Measurements from ENCODE around the gene C5orf47.

The C5orf47 gene

GRCh38 chr5:173970878-173971650 is 17.9 kb upstream of the C5orf47 start:
- DNase-seq: no peak

GRCh38 chr5:173971681-173972345 is 17.2 kb upstream of the C5orf47 start:
- DNase-seq: no peak

GRCh38 chr5:173972607-173972924 is 16.4 kb upstream of the C5orf47 start:
- DNase-seq: no peak

GRCh38 chr5:173972925-173973615 is 15.9 kb upstream of the C5orf47 start:
- DNase-seq: peak; percentile 33

GRCh38 chr5:173973616-173973969 is 15.4 kb upstream of the C5orf47 start:
- DNase-seq: no peak

GRCh38 chr5:173974688-173975239 is 14.2 kb upstream of the C5orf47 start:
- no peak for DNase-seq

GRCh38 chr5:173981185-173981761 is 7.7 kb upstream of the C5orf47 start:
- DNase-seq: no peak

- no peak for DNase-seq
Observed at GRCh38 chr5:173984218-173984617, 4.8 kb upstream of the C5orf47 start.

GRCh38 chr5:173989432-173990082 is 587 bp downstream of the C5orf47 start:
- DNase-seq: no peak

GRCh38 chr5:173997331-173997730 is 8.4 kb downstream of the C5orf47 start:
- no peak for DNase-seq

- no peak for DNase-seq
Observed at GRCh38 chr5:173998531-173998930, 9.6 kb downstream of the C5orf47 start.

- no peak for DNase-seq
Observed at GRCh38 chr5:174000076-174000475, 11.1 kb downstream of the C5orf47 start.

- DNase-seq: no peak
Observed at GRCh38 chr5:174003795-174004194, 14.8 kb downstream of the C5orf47 start.

- no peak for DNase-seq
Observed at GRCh38 chr5:174008922-174009321, 20.0 kb downstream of the C5orf47 start.

- no peak for DNase-seq
Observed at GRCh38 chr5:174010365-174010764, 21.4 kb downstream of the C5orf47 start.

- no peak for DNase-seq
Observed at GRCh38 chr5:174011441-174011840, 22.5 kb downstream of the C5orf47 start.

- peak; percentile 32 for DNase-seq
Observed at GRCh38 chr5:174020069-174020927, 31.3 kb downstream of the C5orf47 start.

GRCh38 chr5:174020928-174021304 is 31.9 kb downstream of the C5orf47 start:
- no peak for DNase-seq

- DNase-seq: no peak
Observed at GRCh38 chr5:174022384-174023095, 33.6 kb downstream of the C5orf47 start.

- no peak for DNase-seq
Observed at GRCh38 chr5:174030286-174030685, 41.3 kb downstream of the C5orf47 start.
